ENCODE measurements around the gene RPL31. TPM values are rescaled to one million over a fixed set of nuclear protein-coding genes. Genes with fewer than 3 reads are reported as not detected.

The RPL31 gene
- total RNA-seq, 2 donors from 2014 or later = 797 to 1,305 TPM

- TF ChIP-seq CTCF (IDR thresholded peaks at IDR 0.05) (no peak), POLR2AphosphoS5 (IDR thresholded peaks at IDR 0.05) (no peak), POLR2A (IDR thresholded peaks at IDR 0.05) (no peak)
- no peaks in the 10 kb centered on the region for H3K9me3 ChIP-seq
- DNase-seq (ENCODE audit: low spot score) = no peak
- intact Hi-C loops (cut with DNase I) = no loop called here
- H3K4me1 ChIP-seq (replicated peaks) = peaks cover 5% of the 10 kb centered on the region
- no peak overlapping the region for H3K4me3 ChIP-seq
- H3K27ac ChIP-seq = no peak overlapping the region
- no peaks in the 10 kb centered on the region for H3K27me3 ChIP-seq (replicated peaks; ENCODE audit: insufficient read depth)
- whole genome bisulfite sequencing = 93% methylated on average over 12 of the region's 12 CpGs
- H3K36me3 ChIP-seq = peaks cover 5 to 16% of the 10 kb centered on the region in 2 donors
Measured at GRCh38 chr2:101004620-101005325, 2.7 kb downstream of the RPL31 start.

GRCh38 chr2:101006065-101006715 is 4.1 kb downstream of the RPL31 start:
- Histone ChIP-seq H3K36me3 (peaks cover 5 to 16% of the 10 kb centered on the region in 2 donors), H3K4me3 (no peak overlapping the region), H3K27me3 (replicated peaks; ENCODE audit: insufficient read depth) (no peaks in the 10 kb centered on the region), H3K9me3 (no peaks in the 10 kb centered on the region), H3K27ac (no peak overlapping the region), H3K4me1 (replicated peaks) (peaks cover 5% of the 10 kb centered on the region)
- intact Hi-C loops (cut with DNase I) = no loop called here
- no peak for DNase-seq (ENCODE audit: low spot score)
- TF ChIP-seq POLR2A (IDR thresholded peaks at IDR 0.05) = no peak
- no peak for TF ChIP-seq CTCF (IDR thresholded peaks at IDR 0.05)
- no peak for TF ChIP-seq POLR2AphosphoS5 (IDR thresholded peaks at IDR 0.05)
- 60% methylated on average over 4 of the region's 4 CpGs for WGBS

DNA sequence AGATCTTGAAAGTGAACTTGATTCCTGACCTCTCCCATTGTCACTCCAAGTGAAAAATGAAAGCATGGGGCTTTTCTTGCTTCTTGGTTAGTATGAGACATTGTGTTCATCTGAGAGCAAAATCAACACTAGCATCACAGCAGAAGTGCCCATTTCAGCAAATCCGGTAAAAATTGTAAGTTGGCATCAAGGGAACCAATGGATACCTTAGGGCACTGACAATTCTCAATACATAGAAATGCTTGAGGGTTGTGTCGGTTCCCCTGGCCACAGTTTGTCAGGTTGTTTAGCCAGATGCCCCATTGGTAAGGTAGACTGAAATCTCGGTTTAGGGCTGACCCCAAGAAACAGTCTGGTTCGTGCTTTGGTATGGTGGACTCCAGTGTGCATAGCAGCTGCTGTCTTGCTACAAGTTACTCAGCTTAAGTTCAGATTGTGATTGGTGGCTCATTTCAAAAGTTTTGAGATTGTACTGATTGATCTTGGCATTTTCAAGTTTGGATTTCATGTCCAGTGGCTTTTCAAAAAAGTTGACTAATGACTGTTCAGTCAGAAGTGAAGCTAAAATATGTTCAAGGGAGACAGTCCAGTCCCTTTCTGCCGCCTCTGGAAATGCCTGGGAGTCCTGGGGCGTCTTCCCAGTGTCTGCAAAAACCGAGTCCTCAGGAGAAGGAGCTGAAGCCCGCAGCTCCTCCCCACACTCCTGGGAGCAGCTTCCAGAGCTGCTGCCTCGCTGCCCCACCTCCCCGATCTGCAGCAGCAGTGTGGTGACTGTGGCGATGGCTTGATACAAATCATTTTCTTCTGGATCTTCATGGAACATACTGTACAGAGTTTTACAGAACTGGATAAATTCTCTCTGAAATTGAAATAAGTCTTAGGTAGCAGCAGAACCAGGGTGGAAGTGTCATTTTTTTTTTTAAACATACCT is 5.6 kb downstream of the RPL31 start:
- no peaks in the 10 kb centered on the region for H3K9me3 ChIP-seq
- peaks cover 5 to 16% of the 10 kb centered on the region in 2 donors for H3K36me3 ChIP-seq
- intact Hi-C loops (cut with DNase I) = no loop called here
- peaks cover 5% of the 10 kb centered on the region for H3K4me1 ChIP-seq (replicated peaks)
- no peaks in the 10 kb centered on the region for H3K27me3 ChIP-seq (replicated peaks; ENCODE audit: insufficient read depth)
- DNase-seq (ENCODE audit: low spot score) = no peak
- H3K4me3 ChIP-seq = no peak overlapping the region
- no peak overlapping the region for H3K27ac ChIP-seq
- TF ChIP-seq POLR2A (IDR thresholded peaks at IDR 0.05) (no peak), CTCF (IDR thresholded peaks at IDR 0.05) (no peak), POLR2AphosphoS5 (IDR thresholded peaks at IDR 0.05) (no peak)
- 68% methylated on average over 11 of the region's 11 CpGs for WGBS

- no peak for DNase-seq (ENCODE audit: low spot score)
Measured at GRCh38 chr2:101011152-101011551, 9.1 kb downstream of the RPL31 start.

More at GRCh38 chr2:101011152-101011551, 9.1 kb downstream of the RPL31 start:
- H3K27ac ChIP-seq = no peak overlapping the region
- H3K27me3 ChIP-seq (replicated peaks; ENCODE audit: insufficient read depth) = no peaks in the 10 kb centered on the region
- intact Hi-C loops (cut with DNase I) = no loop called here
- H3K36me3 ChIP-seq = no peaks in the 10 kb centered on the region
- TF ChIP-seq CTCF (IDR thresholded peaks at IDR 0.05) = no peak
- TF ChIP-seq POLR2AphosphoS5 (IDR thresholded peaks at IDR 0.05) = no peak
- TF ChIP-seq POLR2A (IDR thresholded peaks at IDR 0.05) = no peak
- no peaks in the 10 kb centered on the region for H3K9me3 ChIP-seq
- no peak overlapping the region for H3K4me3 ChIP-seq
- peaks cover 2% of the 10 kb centered on the region for H3K4me1 ChIP-seq (replicated peaks)
- WGBS = 88% methylated on average over 10 of the region's 10 CpGs
